ENCODE results near the gene FXYD6. TPM values are rescaled to one million over a fixed set of nuclear protein-coding genes. Genes with fewer than 3 reads are reported as not detected.

FXYD6 gene
- total and polyA plus RNA-seq, 9 of the 15 experiments (the other 6 are each of a cell fraction or from before 2014, with no cell fraction given) = 0.07 to 0.35 TPM; not detected in 7

DNA sequence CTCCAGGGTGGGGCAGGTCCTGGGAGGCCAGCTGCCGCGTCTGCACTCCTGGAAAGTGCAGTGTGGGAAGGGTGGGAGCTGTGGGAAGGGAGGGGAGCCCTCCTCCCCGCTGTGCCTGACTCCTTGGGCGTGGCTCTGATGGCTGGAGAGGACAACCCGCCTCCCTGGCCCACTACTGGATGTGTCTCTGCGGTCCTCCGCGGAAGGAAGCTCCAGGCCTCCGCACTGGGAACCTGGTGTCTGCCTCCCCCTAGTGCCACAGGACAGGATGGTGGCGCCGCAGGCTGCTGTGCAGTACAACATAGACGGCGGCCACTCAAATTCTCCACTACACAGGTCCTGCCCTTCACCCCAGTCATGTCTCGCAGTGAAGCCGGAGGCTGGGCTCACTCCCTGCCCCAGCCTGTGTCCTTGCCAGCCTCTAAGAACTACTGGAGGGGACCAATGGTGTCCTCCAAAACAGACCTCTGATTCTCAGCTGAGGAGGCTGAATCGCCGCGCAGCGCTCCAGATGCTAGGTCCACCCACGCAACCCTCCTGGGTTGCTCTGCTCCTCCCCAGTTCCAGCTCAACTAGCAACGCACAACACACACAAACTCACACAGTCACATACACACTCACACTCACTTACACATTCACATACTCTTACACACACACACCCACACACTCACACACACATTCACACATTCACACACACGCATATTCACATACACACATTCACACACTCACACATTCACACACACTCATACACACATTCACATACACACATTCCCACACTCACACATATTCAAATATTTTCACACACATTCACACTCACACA, 67.0 kb downstream of the FXYD6 start:
- intact Hi-C loops (cut with micrococcal nuclease) (loop anchor here (2.0 to 5.0 kb wide), 2 partner anchors 367 to 381 kb away; no protein-coding TSS in a partner anchor), in situ Hi-C loops (cut with MboI) (loop anchor here (10.0 kb wide), 1 partner anchor 365 kb away; no protein-coding TSS in a partner anchor)
- H3K27me3 ChIP-seq (ENCODE audit: control insufficient read depth in 2 of 2, insufficient read depth in 2 of 2, low read length in 2 of 2) = peaks cover 0 to 19% of the 10 kb centered on the region in 2 experiments; a peak in 3 of 5 replicates
- peak overlapping the region in 1 of 2 experiments; percentile 65; a peak in 2 of 4 replicates for H3K9ac ChIP-seq (ENCODE audit: insufficient read depth in 1 of 2, low read depth in 2 of 2, low read length in 2 of 2)
- no peak overlapping the region for H3K27ac ChIP-seq (ENCODE audit: extremely low read depth, low read depth, low read length)
- no peaks in the 10 kb centered on the region for H3K9me1 ChIP-seq (ENCODE audit: control insufficient read depth, insufficient read depth, low read length)
- H3K4me3 ChIP-seq = no peak overlapping the region
- 5% methylated on average over 19 of the region's 22 CpGs for WGBS (ENCODE audit: insufficient coverage, low coverage, missing lambda C conversion rate)
- no peaks in the 10 kb centered on the region for H3K79me2 ChIP-seq (ENCODE audit: control insufficient read depth, insufficient read depth, low read length)
- FAIRE-seq = peak; percentile 57
- ChIA-PET POLR2A (interaction anchor here (0.6 to 1.4 kb wide), 10 partner anchors 8 to 565 kb away, joined by 3 to 5 read pairs (median 4); no protein-coding TSS in a partner anchor), CTCF (ENCODE audit: low intra/inter-chr PET ratio) (interaction anchor here (0.9 to 3.3 kb wide), 3 partner anchors 9 to 384 kb away, joined by 3 to 52 read pairs (median 4); no protein-coding TSS in a partner anchor)
- H4K20me1 ChIP-seq (replicated peaks; ENCODE audit: control insufficient read depth, insufficient read depth, low read length) = no peaks in the 10 kb centered on the region; the same call in 1 of the 2 replicates
- ATAC-seq = peak; percentile 99
- no TSS peak for BruUV-seq (replicated peaks)
- H3K4me1 ChIP-seq (replicated peaks in 1 of 2; ENCODE audit: control insufficient read depth in 2 of 2, insufficient read depth in 2 of 2, low read length in 2 of 2) = peaks cover 13 to 14% of the 10 kb centered on the region in 2 experiments; a peak in 4 of 5 replicates
- DNase-seq (ENCODE audit: extremely low read depth in 1 of 4, low spot score in 3 of 4) = peak; percentile 72 to 80 (median 75)
- H3K36me3 ChIP-seq (ENCODE audit: control insufficient read depth, insufficient read depth, low read length) = no peaks in the 10 kb centered on the region
- peak overlapping the region; percentile 68 for H2AFZ ChIP-seq (ENCODE audit: low read depth, low read length)
- no peaks in the 10 kb centered on the region for H3K9me3 ChIP-seq (replicated peaks; ENCODE audit: control insufficient read depth, insufficient read depth, low read depth, low read length)
- peak overlapping the region; percentile 43; the same call in 1 of the 2 replicates for H3K4me2 ChIP-seq (ENCODE audit: insufficient read depth, low read length)
- no peak for TF ChIP-seq NCOA6 (IDR thresholded peaks at IDR 0.05)
- TF ChIP-seq MAZ (CRISPR knock-in tag; conservative IDR thresholded peaks at IDR 0.05 in 1 of 2, IDR thresholded peaks at IDR 0.05 in 1 of 2) = no peak
- no peak for TF ChIP-seq ZNF785 (CRISPR knock-in tag; IDR thresholded peaks at IDR 0.05)
- TF ChIP-seq ELF4 (CRISPR knock-in tag; IDR thresholded peaks at IDR 0.05) = peak; percentile 52; the same call in 1 of the 2 replicates
- no peak for TF ChIP-seq TCF3 (CRISPR knock-in tag; IDR thresholded peaks at IDR 0.05)
- TF ChIP-seq, protein P1, sequence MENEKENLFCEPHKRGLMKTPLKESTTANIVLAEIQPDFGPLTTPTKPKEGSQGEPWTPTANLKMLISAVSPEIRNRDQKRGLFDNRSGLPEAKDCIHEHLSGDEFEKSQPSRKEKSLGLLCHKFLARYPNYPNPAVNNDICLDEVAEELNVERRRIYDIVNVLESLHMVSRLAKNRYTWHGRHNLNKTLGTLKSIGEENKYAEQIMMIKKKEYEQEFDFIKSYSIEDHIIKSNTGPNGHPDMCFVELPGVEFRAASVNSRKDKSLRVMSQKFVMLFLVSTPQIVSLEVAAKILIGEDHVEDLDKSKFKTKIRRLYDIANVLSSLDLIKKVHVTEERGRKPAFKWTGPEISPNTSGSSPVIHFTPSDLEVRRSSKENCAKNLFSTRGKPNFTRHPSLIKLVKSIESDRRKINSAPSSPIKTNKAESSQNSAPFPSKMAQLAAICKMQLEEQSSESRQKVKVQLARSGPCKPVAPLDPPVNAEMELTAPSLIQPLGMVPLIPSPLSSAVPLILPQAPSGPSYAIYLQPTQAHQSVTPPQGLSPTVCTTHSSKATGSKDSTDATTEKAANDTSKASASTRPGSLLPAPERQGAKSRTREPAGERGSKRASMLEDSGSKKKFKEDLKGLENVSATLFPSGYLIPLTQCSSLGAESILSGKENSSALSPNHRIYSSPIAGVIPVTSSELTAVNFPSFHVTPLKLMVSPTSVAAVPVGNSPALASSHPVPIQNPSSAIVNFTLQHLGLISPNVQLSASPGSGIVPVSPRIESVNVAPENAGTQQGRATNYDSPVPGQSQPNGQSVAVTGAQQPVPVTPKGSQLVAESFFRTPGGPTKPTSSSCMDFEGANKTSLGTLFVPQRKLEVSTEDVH (IDR thresholded peaks at IDR 0.05; ENCODE audit: low read depth, partially characterized antibody) = no peak
- no peak for TF ChIP-seq U2AF1 (optimal IDR thresholded peaks at IDR 0.05; ENCODE audit: low read depth, low read length)
- no peak for TF ChIP-seq ETS2 (tag; IDR thresholded peaks at IDR 0.05; ENCODE audit: borderline replicate concordance, poor library complexity, severe bottlenecking)
- peak; percentile 89 for TF ChIP-seq SMARCA5 (IDR thresholded peaks at IDR 0.05)
- TF ChIP-seq ELF1 (tag; IDR thresholded peaks at IDR 0.05) = no peak
- TF ChIP-seq ZNF699 (CRISPR knock-in tag; IDR thresholded peaks at IDR 0.05; ENCODE audit: insufficient replicate concordance) = no peak
- TF ChIP-seq ZSCAN32 (CRISPR knock-in tag; IDR thresholded peaks at IDR 0.05) = no peak
- TF ChIP-seq ZNF282 (CRISPR knock-in tag; IDR thresholded peaks at IDR 0.05) = no peak
- TF ChIP-seq HCFC1 (IDR thresholded peaks at IDR 0.05; ENCODE audit: low read depth, low read length) = no peak
- TF ChIP-seq KLF10 (CRISPR knock-in tag; IDR thresholded peaks at IDR 0.05) = no peak
- TF ChIP-seq, protein P2, sequence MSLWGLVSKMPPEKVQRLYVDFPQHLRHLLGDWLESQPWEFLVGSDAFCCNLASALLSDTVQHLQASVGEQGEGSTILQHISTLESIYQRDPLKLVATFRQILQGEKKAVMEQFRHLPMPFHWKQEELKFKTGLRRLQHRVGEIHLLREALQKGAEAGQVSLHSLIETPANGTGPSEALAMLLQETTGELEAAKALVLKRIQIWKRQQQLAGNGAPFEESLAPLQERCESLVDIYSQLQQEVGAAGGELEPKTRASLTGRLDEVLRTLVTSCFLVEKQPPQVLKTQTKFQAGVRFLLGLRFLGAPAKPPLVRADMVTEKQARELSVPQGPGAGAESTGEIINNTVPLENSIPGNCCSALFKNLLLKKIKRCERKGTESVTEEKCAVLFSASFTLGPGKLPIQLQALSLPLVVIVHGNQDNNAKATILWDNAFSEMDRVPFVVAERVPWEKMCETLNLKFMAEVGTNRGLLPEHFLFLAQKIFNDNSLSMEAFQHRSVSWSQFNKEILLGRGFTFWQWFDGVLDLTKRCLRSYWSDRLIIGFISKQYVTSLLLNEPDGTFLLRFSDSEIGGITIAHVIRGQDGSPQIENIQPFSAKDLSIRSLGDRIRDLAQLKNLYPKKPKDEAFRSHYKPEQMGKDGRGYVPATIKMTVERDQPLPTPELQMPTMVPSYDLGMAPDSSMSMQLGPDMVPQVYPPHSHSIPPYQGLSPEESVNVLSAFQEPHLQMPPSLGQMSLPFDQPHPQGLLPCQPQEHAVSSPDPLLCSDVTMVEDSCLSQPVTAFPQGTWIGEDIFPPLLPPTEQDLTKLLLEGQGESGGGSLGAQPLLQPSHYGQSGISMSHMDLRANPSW (CRISPR knock-in tag; IDR thresholded peaks at IDR 0.05) = no peak
- peak in 1 of 2 experiments; percentile 81; a peak in 1 of 4 replicates for TF ChIP-seq CSDE1 (IDR thresholded peaks at IDR 0.05)

Measured in K562 (cell line).